ENCODE data around the gene F2RL3.

- TF ChIP-seq CTCF (IDR thresholded peaks at IDR 0.05; ENCODE audit: low read length) (no peak), EZH2 (IDR thresholded peaks at IDR 0.05; ENCODE audit: borderline replicate concordance, low read length) (no peak)
Observed at GRCh38 chr19:16912780-16913179, 24.0 kb downstream of the F2RL3 start.

Data from OCI-LY1 (cell line).